K562 (cell line): ENCODE measurements around the gene PLEKHG5. TPM values are rescaled to one million over a fixed set of nuclear protein-coding genes. Genes with fewer than 3 reads are reported as not detected.

ENCODE experiments used
- ATAC-seq: fragments of 200-7000 bp; cut with Tn5 transposase; 3 replicates; pipeline ENCODE4 v1.9.1; 2020; ENCODE audit warnings: moderate library complexity
- BruUV-seq: library from RNA; stranded (reverse); fragments of 400-500 nt; replicated peaks from 2 replicates; lab custom pipeline; 2021; lab: Mats Ljungman, UMichigan
- CTCF ChIA-PET: fragments of 300-600 bp; formaldehyde crosslinking; extraction: SDS; loops from one replicate; lab custom pipeline; 2021; ENCODE audit warnings: low intra/inter-chr PET ratio; lab: Yijun Ruan, JAX
- POLR2A ChIA-PET: fragments of 300-600, 350-650 bp; sonication (Branson Sonifier 250); formaldehyde crosslinking; extraction: SDS; loops from one replicate; lab custom pipeline; 2021; ENCODE audit warnings: antibody characterized with exemption, inconsistent platforms; lab: Yijun Ruan, JAX
- DNase-seq, 4 experiments: peaks; one replicate each; pipeline versions ENCODE4 v3.0.0 to v3.0.0-alpha.2; 2011 to 2018; ENCODE audit warnings: low spot score in 3 of 4, mixed read lengths in 3 of 4; ENCODE audit errors: extremely low read depth in 1 of 4
- FAIRE-seq: peaks from 2 replicates; lab custom pipeline; 2011; peaks lifted over from hg19 to GRCh38; lab: Jason Lieb, UNC
- H2AFZ ChIP-seq: 2 replicates; pipeline ENCODE4 v1.6.0; 2011; ENCODE audit warnings: low read depth, low read length, control low read depth, inconsistent platforms
- H3K27ac ChIP-seq: fragments of 200-600 bp; 3 replicates; pipeline ENCODE4 v1.8.0; 2011; ENCODE audit warnings: low read depth, mild to moderate bottlenecking, control low read depth, inconsistent platforms, low read length, moderate library complexity, mixed read lengths; ENCODE audit errors: extremely low read depth
- H3K27me3 ChIP-seq, 2 experiments: fragments of 300-600 bp in 1 of 2; 2 replicates in 1 of 2; 3 replicates in 1 of 2; pipeline versions ENCODE4 v1.6.0 to v1.8.0; 2011; ENCODE audit warnings: inconsistent platforms in 2 of 2, low read length in 2 of 2, mild to moderate bottlenecking in 1 of 2, mixed read lengths in 1 of 2, moderate library complexity in 1 of 2; ENCODE audit not compliant: control insufficient read depth in 2 of 2, insufficient read depth in 2 of 2
- H3K36me3 ChIP-seq: fragments of 300-600 bp; 3 replicates; pipeline ENCODE4 v1.8.0; 2011; ENCODE audit warnings: mild to moderate bottlenecking, low read length, inconsistent platforms; ENCODE audit not compliant: control insufficient read depth, insufficient read depth
- H3K4me1 ChIP-seq, 2 experiments: fragments of 200-600 bp in 1 of 2; replicated peaks in 1 of 2; 2 replicates in 1 of 2; 3 replicates in 1 of 2; pipeline versions ENCODE4 v1.5.1 to v1.8.0; 2011; ENCODE audit warnings: inconsistent platforms in 2 of 2, low read length in 2 of 2, mild to moderate bottlenecking in 1 of 2, mixed read lengths in 1 of 2, moderate library complexity in 1 of 2; ENCODE audit not compliant: control insufficient read depth in 2 of 2, insufficient read depth in 2 of 2
- H3K4me2 ChIP-seq: 2 replicates; pipeline ENCODE4 v1.6.1; 2011; ENCODE audit warnings: low read length, control low read depth, inconsistent platforms, mixed read lengths; ENCODE audit not compliant: insufficient read depth
- H3K4me3 ChIP-seq: fragments of 200-600 bp; sonication (generic), shearing (Covaris generic); 2 replicates; pipeline ENCODE4 v1.5.1; 2016; ENCODE audit warnings: control low read depth, inconsistent platforms
- H3K79me2 ChIP-seq: fragments of 200-600 bp; 3 replicates; pipeline ENCODE4 v1.8.0; 2011; ENCODE audit warnings: low read length, inconsistent platforms; ENCODE audit not compliant: control insufficient read depth, insufficient read depth
- H3K9ac ChIP-seq, 2 experiments: 2 replicates each; pipeline versions ENCODE4 v1.6.0 to v1.6.1; 2011; ENCODE audit warnings: low read depth in 2 of 2, low read length in 2 of 2, control low read depth in 1 of 2, inconsistent platforms in 1 of 2, mild to moderate bottlenecking in 1 of 2, mixed read lengths in 1 of 2; ENCODE audit not compliant: insufficient read depth in 1 of 2
- H3K9me1 ChIP-seq: one replicate; pipeline ENCODE4 v1.6.0; 2011; ENCODE audit warnings: inconsistent platforms, mild to moderate bottlenecking, low read length, moderate library complexity; ENCODE audit not compliant: control insufficient read depth, insufficient read depth
- H3K9me3 ChIP-seq: replicated peaks from 2 replicates; pipeline ENCODE4 v1.5.1; 2011; ENCODE audit warnings: low read depth, low read length, inconsistent platforms; ENCODE audit not compliant: control insufficient read depth, insufficient read depth
- H4K20me1 ChIP-seq: replicated peaks from 2 replicates; pipeline ENCODE4 v1.6.1; 2011; ENCODE audit warnings: low read length, inconsistent platforms, mixed read lengths; ENCODE audit not compliant: control insufficient read depth, insufficient read depth
- FOS ChIP-seq: IDR thresholded peaks from 3 replicates; pipeline ENCODE4 v1.6.1; 2011; ENCODE audit not compliant: insufficient read length; ENCODE audit errors: extremely low read depth
- FOXA3 ChIP-seq, 2 experiments: fragments of 450-650 bp in 1 of 2; sonication (generic) in 1 of 2; formaldehyde crosslinking; IDR thresholded peaks in 1 of 2; conservative IDR thresholded peaks in 1 of 2; 2 replicates each; pipeline versions ENCODE4 v1.4.0 to v1.8.0; 2020 to 2022; ENCODE audit warnings: mild to moderate bottlenecking in 2 of 2, missing genetic modification reagents in 1 of 2
- MAFK ChIP-seq: IDR thresholded peaks from 2 replicates; pipeline ENCODE4 v1.6.1; 2011; ENCODE audit warnings: low read length, improper control_type of control experiment
- NONO ChIP-seq, 2 experiments: fragments of 200-400 bp in 1 of 2; fragments of 450-650 bp in 1 of 2; formaldehyde crosslinking in 1 of 2; IDR thresholded peaks; 2 replicates each; pipeline ENCODE4 v1.6.1; 2017; ENCODE audit warnings: low read depth in 2 of 2, mild to moderate bottlenecking in 2 of 2, moderate library complexity in 2 of 2, low read length in 1 of 2
- WGBS: fragments of 100-300 bp; shearing (Covaris generic); methylation state at CpG from one replicate; pipeline ENCODE4 v1.1.6; 2016; ENCODE audit warnings: low coverage, mixed read lengths; ENCODE audit not compliant: insufficient coverage; ENCODE audit errors: missing lambda C conversion rate; 5-methylcytosine and 5-hydroxymethylcytosine counted together
- in situ Hi-C: fragments of 300-500 bp; cut with MboI; formaldehyde crosslinking; loops from 4 replicates; pipeline ENCODE4 v1.15.0; 2018; ENCODE audit warnings: inconsistent platforms, mixed read lengths
- intact Hi-C: fragments of 100-400 bp; cut with micrococcal nuclease; formaldehyde crosslinking; loops from 2 replicates; pipeline ENCODE4 v1.14.2; 2022
- polyA plus RNA-seq, 8 experiments: library from polyadenylated mRNA; depleted of rRNA in 4 of 8; stranded (reverse) in 5 of 8; unstranded in 3 of 8; fragments of >200 nt; fragmentation: Nextera tagmentation in 2 of 8; fragmentation: Illumina TruSeq in 1 of 8; extraction: Ambion mirVana in 2 of 8; extraction: Trizol in 1 of 8; gene quantifications; 2 replicates each; pipeline versions ENCODE4 v1.2.1 to v1.2.3, GENCODE V29; 2011 to 2014; ENCODE audit warnings: inconsistent platforms in 1 of 8, missing spikeins in 1 of 8
- total RNA-seq, 7 experiments: library from RNA; depleted of rRNA in 6 of 7; stranded (reverse); fragments of >200 nt in 6 of 7; fragmentation: Illumina TruSeq in 2 of 7; extraction: Trizol in 2 of 7; gene quantifications; 2 replicates each; pipeline versions ENCODE4 v1.2.1 to v1.2.3, GENCODE V29; 2011 to 2021; ENCODE audit warnings: low replicate concordance in 1 of 7
- TF ChIP-seq, protein P1 (sequence below), 2 experiments: IDR thresholded peaks; 2 replicates each; pipeline ENCODE4 v1.6.1; 2012; ENCODE audit warnings: improper control_type of control experiment in 2 of 2, low read depth in 2 of 2, low read length in 2 of 2, borderline replicate concordance in 1 of 2

Gene PLEKHG5
- total and polyA plus RNA-seq, 9 of the 15 experiments (the other 6 are each of a cell fraction or from before 2014, with no cell fraction given): 0.04 to 0.29 (median 0.09) TPM; not detected in 3

DNA sequence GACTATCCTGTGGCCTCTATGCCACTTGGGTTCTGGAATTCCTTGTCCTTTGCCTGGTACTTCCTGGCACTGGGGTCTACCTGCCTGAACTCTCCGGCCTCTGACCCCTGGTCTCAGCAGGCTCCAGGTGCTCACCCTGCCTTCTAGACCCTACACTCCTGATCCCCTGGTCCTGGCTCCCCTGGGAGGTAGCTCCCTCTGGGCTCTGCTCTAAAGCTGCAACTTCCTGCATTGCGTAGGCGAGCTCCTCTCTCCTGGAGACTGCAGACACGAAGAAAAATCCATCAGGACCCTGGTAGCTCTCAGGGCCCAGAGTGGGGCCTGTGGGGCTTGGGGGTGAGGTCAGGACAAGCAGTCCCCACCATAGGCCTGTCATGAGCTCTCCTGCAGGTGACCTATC, 7.8 kb upstream of the PLEKHG5 start:
- CTCF ChIA-PET: no interaction called here
- H3K4me1 ChIP-seq: peaks cover 0 to 59% of the 10 kb centered on the region in 2 experiments; a peak in 2 of 5 replicates
- no peak overlapping the region for H3K4me3 ChIP-seq
- WGBS: 20% methylated on average over 4 of the region's 4 CpGs
- H4K20me1 ChIP-seq: peaks cover 45% of the 10 kb centered on the region
- intact Hi-C loops: no loop called here
- H3K9ac ChIP-seq: no peak overlapping the region
- in situ Hi-C loops: loop anchor here (10.0 to 25.0 kb wide), 2 partner anchors 136 to 713 kb away; no protein-coding TSS in a partner anchor
- TF ChIP-seq NONO (IDR thresholded peaks at IDR 0.05; ENCODE audit: low read depth in 2 of 2, low read length in 1 of 2): no peak
- TF ChIP-seq FOXA3 (CRISPR knock-in tag; conservative IDR thresholded peaks at IDR 0.05 in 1 of 2, IDR thresholded peaks at IDR 0.05 in 1 of 2): no peak
- no peak for TF ChIP-seq FOS
- H3K27ac ChIP-seq: no peak overlapping the region
- no peaks in the 10 kb centered on the region for H3K9me1 ChIP-seq
- no peaks in the 10 kb centered on the region for H3K36me3 ChIP-seq
- peaks cover 64 to 85% of the 10 kb centered on the region in 2 experiments for H3K27me3 ChIP-seq
- DNase-seq (no peak), FAIRE-seq (no peak), ATAC-seq (no peak)
- no peak overlapping the region for H3K4me2 ChIP-seq
- H3K9me3 ChIP-seq: no peaks in the 10 kb centered on the region
- no peaks in the 10 kb centered on the region for H3K79me2 ChIP-seq
- POLR2A ChIA-PET: interaction anchor here (0.5 to 1.9 kb wide), 8 partner anchors 11 to 299 kb away, joined by 3 to 15 read pairs (median 3); no protein-coding TSS in a partner anchor
- no peak overlapping the region for H2AFZ ChIP-seq
- BruUV-seq: no TSS peak

DNA sequence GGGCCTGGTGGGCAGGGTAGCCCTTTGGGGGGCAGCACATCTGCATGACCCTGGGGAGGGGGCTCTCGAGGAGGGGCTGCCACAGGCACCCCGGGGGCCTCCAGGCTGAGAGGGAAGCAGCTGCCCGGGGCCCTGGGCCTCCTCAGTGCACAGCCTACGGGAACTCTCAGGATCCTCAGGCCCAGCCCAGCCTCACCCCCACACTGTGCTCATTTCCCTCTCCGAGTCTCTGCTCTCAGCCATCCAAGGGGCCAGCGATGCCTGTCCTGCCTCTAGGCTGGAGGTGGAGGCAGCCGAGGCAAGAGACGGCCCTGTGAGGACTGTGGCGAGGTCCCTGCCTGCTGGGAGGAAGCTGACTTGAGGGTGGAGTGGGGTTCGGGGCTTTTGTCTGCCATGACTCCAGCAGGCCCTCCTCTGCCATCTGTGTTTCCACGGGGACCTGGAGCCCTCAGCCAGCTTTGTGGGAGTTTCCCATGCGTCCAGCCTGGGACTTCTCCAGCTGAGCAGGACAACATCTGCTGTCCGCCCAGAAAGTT, 7.2 kb upstream of the PLEKHG5 start:
- Histone ChIP-seq H3K4me2 (no peak overlapping the region), H3K4me3 (no peak overlapping the region), H3K27me3 (peaks cover 57 to 79% of the 10 kb centered on the region in 2 experiments), H3K9ac (peak overlapping the region in 1 of 2 experiments; percentile 72; a peak in 2 of 4 replicates), H2AFZ (no peak overlapping the region), H3K4me1 (peaks cover 0 to 53% of the 10 kb centered on the region in 2 experiments; a peak in 2 of 5 replicates), H4K20me1 (peaks cover 45% of the 10 kb centered on the region), H3K9me3 (no peaks in the 10 kb centered on the region), H3K27ac (no peak overlapping the region), H3K36me3 (no peaks in the 10 kb centered on the region), H3K79me2 (no peaks in the 10 kb centered on the region), H3K9me1 (no peaks in the 10 kb centered on the region)
- WGBS: 22% methylated on average over 13 of the region's 13 CpGs
- TF ChIP-seq MAFK: no peak
- TF ChIP-seq, protein P1, sequence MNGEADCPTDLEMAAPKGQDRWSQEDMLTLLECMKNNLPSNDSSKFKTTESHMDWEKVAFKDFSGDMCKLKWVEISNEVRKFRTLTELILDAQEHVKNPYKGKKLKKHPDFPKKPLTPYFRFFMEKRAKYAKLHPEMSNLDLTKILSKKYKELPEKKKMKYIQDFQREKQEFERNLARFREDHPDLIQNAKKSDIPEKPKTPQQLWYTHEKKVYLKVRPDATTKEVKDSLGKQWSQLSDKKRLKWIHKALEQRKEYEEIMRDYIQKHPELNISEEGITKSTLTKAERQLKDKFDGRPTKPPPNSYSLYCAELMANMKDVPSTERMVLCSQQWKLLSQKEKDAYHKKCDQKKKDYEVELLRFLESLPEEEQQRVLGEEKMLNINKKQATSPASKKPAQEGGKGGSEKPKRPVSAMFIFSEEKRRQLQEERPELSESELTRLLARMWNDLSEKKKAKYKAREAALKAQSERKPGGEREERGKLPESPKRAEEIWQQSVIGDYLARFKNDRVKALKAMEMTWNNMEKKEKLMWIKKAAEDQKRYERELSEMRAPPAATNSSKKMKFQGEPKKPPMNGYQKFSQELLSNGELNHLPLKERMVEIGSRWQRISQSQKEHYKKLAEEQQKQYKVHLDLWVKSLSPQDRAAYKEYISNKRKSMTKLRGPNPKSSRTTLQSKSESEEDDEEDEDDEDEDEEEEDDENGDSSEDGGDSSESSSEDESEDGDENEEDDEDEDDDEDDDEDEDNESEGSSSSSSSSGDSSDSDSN (IDR thresholded peaks at IDR 0.05; ENCODE audit: borderline replicate concordance in 1 of 2, low read depth in 2 of 2, low read length in 2 of 2): peak in 1 of 2 experiments; percentile 61; a peak in 1 of 4 replicates
- intact Hi-C loops (no loop called here), in situ Hi-C loops (loop anchor here (10.0 to 25.0 kb wide), 2 partner anchors 136 to 714 kb away; no protein-coding TSS in a partner anchor)
- no peak for FAIRE-seq
- CTCF ChIA-PET: no interaction called here
- no TSS peak for BruUV-seq
- no peak for DNase-seq
- ATAC-seq: peak; percentile 51
- POLR2A ChIA-PET: interaction anchor here (0.5 to 1.9 kb wide), 8 partner anchors 13 to 300 kb away, joined by 3 to 15 read pairs (median 4); partner anchors contain the start of gene CAMTA1
